ENCODE results near the gene BAD. TPM values are rescaled to one million over a fixed set of nuclear protein-coding genes. Genes with fewer than 3 reads are reported as not detected.

The BAD gene
- total and polyA plus RNA-seq, 2 of the 13 experiments (the other 11 are each of a cell fraction or from before 2014, with no cell fraction given), result 17.9 to 28.5 TPM

DNA sequence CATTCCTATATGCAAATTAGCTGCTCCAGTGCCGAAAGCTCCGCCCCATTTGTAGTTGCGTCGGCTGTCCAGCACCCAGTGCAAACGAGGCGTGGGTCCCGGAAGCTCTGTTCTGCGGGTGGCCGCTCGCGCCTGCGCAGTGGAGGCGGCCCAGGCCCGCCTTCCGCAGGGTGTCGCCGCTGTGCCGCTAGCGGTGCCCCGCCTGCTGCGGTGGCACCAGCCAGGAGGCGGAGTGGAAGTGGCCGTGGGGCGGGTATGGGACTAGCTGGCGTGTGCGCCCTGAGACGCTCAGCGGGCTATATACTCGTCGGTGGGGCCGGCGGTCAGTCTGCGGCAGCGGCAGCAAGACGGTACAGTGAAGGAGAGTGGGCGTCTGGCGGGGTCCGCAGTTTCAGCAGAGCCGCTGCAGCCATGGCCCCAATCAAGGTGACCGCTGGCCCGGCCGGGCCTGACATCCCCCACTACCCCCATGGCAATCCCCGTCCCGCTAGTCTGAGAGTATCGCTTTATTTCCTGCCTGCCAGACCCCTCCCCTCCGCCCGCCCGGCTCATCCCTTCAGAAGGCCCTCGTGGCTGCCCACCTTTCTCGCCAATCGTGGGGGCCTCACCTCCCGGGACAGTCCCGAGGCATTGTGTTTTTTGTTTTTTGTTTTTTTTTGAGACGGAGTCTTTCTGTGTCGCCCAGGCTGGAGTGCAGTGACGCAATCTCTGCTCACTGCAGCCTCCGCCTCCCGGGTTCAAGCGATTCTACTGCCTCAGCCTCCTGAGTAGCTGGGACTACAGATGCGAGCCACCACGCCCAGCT lies 33.7 kb upstream of the BAD start, which contains the start of gene PRDX5 (continued):
- TF ChIP-seq, protein P1, sequence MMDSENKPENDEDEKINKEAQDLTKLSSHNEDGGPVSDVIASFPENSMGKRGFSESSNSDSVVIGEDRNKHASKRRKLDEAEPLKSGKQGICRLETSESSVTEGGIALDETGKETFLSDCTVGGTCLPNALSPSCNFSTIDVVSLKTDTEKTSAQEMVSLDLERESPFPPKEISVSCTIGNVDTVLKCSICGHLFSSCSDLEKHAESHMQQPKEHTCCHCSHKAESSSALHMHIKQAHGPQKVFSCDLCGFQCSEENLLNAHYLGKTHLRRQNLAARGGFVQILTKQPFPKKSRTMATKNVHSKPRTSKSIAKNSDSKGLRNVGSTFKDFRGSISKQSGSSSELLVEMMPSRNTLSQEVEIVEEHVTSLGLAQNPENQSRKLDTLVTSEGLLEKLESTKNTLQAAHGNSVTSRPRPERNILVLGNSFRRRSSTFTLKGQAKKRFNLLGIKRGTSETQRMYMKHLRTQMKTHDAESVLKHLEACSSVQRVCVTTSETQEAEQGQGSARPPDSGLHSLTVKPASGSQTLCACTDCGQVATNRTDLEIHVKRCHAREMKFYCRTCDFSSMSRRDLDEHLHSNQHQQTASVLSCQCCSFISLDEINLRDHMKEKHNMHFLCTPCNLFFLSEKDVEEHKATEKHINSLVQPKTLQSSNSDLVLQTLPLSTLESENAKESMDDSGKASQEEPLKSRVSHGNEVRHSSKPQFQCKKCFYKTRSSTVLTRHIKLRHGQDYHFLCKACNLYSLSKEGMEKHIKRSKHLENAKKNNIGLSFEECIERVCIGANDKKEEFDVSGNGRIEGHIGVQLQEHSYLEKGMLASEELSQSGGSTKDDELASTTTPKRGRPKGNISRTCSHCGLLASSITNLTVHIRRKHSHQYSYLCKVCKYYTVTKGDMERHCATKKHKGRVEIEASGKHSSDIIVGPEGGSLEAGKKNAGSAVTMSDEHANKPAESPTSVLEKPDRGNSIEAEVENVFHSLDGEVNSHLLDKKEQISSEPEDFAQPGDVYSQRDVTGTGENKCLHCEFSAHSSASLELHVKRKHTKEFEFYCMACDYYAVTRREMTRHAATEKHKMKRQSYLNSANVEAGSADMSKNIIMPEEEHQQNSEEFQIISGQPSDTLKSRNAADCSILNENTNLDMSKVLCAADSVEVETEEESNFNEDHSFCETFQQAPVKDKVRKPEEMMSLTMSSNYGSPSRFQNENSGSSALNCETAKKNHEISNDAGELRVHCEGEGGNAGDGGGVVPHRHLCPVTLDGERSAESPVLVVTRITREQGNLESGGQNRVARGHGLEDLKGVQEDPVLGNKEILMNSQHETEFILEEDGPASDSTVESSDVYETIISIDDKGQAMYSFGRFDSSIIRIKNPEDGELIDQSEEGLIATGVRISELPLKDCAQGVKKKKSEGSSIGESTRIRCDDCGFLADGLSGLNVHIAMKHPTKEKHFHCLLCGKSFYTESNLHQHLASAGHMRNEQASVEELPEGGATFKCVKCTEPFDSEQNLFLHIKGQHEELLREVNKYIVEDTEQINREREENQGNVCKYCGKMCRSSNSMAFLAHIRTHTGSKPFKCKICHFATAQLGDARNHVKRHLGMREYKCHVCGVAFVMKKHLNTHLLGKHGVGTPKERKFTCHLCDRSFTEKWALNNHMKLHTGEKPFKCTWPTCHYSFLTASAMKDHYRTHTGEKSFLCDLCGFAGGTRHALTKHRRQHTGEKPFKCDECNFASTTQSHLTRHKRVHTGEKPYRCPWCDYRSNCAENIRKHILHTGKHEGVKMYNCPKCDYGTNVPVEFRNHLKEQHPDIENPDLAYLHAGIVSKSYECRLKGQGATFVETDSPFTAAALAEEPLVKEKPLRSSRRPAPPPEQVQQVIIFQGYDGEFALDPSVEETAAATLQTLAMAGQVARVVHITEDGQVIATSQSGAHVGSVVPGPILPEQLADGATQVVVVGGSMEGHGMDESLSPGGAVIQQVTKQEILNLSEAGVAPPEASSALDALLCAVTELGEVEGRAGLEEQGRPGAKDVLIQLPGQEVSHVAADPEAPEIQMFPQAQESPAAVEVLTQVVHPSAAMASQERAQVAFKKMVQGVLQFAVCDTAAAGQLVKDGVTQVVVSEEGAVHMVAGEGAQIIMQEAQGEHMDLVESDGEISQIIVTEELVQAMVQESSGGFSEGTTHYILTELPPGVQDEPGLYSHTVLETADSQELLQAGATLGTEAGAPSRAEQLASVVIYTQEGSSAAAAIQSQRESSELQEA (CRISPR knock-in tag; IDR thresholded peaks at IDR 0.05; ENCODE audit: not compliant biosample characterization), result peak; percentile 48
- TF ChIP-seq EED (CRISPR knock-in tag; IDR thresholded peaks at IDR 0.05) (peak; percentile 42; the same call in 1 of the 2 replicates), ZNF737 (CRISPR knock-in tag; IDR thresholded peaks at IDR 0.05; ENCODE audit: borderline replicate concordance) (no peak), NFYB (CRISPR knock-in tag; IDR thresholded peaks at IDR 0.05) (no peak), TAF1 (CRISPR knock-in tag; IDR thresholded peaks at IDR 0.05) (peak; percentile 69), KMT2A (CRISPR knock-in tag; IDR thresholded peaks at IDR 0.05) (peak; percentile 69; the same call in 1 of the 2 replicates), ZNF598 (CRISPR knock-in tag; IDR thresholded peaks at IDR 0.05; ENCODE audit: borderline replicate concordance) (peak; percentile 65; the same call in 1 of the 2 replicates), U2AF2 (IDR thresholded peaks at IDR 0.05; ENCODE audit: low read depth, low read length) (no peak), MXI1 (IDR thresholded peaks at IDR 0.05; ENCODE audit: borderline replicate concordance, low read depth, low read length) (peak; percentile 70; the same call in 1 of the 3 replicates), FOXM1 (CRISPR knock-in tag; IDR thresholded peaks at IDR 0.05) (0 out of 2 replicates have a peak, but pooled peaks have one; percentile 21), ZNF660 (CRISPR knock-in tag; IDR thresholded peaks at IDR 0.05; ENCODE audit: borderline replicate concordance, low read depth) (peak; percentile 63; the same call in 1 of the 2 replicates)
- TF ChIP-seq, protein P2, sequence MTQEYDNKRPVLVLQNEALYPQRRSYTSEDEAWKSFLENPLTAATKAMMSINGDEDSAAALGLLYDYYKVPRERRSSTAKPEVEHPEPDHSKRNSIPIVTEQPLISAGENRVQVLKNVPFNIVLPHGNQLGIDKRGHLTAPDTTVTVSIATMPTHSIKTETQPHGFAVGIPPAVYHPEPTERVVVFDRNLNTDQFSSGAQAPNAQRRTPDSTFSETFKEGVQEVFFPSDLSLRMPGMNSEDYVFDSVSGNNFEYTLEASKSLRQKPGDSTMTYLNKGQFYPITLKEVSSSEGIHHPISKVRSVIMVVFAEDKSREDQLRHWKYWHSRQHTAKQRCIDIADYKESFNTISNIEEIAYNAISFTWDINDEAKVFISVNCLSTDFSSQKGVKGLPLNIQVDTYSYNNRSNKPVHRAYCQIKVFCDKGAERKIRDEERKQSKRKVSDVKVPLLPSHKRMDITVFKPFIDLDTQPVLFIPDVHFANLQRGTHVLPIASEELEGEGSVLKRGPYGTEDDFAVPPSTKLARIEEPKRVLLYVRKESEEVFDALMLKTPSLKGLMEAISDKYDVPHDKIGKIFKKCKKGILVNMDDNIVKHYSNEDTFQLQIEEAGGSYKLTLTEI (CRISPR knock-in tag; conservative IDR thresholded peaks at IDR 0.05), result no peak
- TF ChIP-seq, protein P3, sequence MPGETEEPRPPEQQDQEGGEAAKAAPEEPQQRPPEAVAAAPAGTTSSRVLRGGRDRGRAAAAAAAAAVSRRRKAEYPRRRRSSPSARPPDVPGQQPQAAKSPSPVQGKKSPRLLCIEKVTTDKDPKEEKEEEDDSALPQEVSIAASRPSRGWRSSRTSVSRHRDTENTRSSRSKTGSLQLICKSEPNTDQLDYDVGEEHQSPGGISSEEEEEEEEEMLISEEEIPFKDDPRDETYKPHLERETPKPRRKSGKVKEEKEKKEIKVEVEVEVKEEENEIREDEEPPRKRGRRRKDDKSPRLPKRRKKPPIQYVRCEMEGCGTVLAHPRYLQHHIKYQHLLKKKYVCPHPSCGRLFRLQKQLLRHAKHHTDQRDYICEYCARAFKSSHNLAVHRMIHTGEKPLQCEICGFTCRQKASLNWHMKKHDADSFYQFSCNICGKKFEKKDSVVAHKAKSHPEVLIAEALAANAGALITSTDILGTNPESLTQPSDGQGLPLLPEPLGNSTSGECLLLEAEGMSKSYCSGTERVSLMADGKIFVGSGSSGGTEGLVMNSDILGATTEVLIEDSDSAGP (CRISPR knock-in tag; IDR thresholded peaks at IDR 0.05; ENCODE audit: borderline replicate concordance), result peak; percentile 65
- TF ChIP-seq, protein P4, sequence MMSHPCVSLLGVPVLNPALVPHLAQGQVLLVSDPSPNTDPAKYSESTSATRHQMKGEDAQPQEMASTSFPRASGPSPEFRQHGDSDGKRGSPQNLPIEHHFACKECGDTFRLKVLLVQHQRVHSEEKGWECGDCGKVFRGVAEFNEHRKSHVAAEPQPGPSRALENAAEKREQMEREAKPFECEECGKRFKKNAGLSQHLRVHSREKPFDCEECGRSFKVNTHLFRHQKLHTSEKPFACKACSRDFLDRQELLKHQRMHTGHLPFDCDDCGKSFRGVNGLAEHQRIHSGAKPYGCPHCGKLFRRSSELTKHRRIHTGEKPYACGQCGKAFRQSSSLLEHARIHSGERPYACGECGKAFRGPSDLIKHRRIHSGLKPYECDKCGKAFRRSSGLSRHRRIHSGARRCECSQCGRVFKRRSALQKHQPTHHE (CRISPR knock-in tag; IDR thresholded peaks at IDR 0.05; ENCODE audit: borderline replicate concordance), result peak; percentile 3; the same call in 1 of the 2 replicates
